ENCODE results near the gene PET117.

The PET117 gene

DNA sequence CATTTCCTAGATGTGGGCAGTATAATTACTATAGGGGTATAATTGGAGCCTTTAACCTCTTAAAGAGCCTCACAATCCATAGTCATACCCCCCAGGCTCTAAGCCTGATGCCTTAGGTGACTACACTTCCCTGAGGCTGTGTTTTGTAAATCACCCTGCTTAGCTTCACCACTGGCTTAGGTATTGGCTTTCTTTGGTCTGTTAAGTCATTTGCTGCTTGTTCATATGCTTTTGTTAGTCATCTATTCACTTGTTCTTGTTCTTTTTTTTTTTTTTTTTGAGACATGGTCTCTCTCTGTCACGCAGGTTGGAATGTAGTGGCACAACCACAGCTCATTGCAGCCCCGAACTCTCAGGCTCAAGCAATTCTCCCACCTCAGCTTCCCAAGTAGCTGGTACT is 26.7 kb downstream of the PET117 start:
- DNase-seq (ENCODE audit: low read depth), result no peak
- TF ChIP-seq, protein P1, sequence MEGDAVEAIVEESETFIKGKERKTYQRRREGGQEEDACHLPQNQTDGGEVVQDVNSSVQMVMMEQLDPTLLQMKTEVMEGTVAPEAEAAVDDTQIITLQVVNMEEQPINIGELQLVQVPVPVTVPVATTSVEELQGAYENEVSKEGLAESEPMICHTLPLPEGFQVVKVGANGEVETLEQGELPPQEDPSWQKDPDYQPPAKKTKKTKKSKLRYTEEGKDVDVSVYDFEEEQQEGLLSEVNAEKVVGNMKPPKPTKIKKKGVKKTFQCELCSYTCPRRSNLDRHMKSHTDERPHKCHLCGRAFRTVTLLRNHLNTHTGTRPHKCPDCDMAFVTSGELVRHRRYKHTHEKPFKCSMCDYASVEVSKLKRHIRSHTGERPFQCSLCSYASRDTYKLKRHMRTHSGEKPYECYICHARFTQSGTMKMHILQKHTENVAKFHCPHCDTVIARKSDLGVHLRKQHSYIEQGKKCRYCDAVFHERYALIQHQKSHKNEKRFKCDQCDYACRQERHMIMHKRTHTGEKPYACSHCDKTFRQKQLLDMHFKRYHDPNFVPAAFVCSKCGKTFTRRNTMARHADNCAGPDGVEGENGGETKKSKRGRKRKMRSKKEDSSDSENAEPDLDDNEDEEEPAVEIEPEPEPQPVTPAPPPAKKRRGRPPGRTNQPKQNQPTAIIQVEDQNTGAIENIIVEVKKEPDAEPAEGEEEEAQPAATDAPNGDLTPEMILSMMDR (IDR thresholded peaks at IDR 0.05; ENCODE audit: low read depth, low read length, missing control alignments), result no peak

DNA sequence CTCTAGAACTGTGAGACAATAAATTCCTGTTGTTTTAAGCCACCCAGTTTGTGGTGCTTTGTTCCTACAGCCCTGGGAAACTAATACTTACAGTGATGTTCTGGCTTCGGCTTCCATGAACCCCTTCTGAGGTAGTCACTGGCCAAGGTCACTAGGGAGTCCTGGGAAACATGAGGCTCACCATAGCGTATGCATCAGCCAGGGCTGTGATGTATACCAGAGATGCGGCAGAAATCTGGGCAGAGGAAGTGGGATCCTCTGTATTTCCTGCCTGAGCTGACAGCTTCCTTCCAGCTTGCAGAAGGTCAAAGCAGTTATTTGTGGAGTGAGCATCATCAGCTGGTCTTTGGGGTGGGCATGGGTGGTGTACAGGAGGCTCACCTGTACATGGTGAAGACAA is 27.9 kb downstream of the PET117 start:
- TF ChIP-seq, protein P1 (IDR thresholded peaks at IDR 0.05; ENCODE audit: low read depth, low read length, missing control alignments), result no peak
- DNase-seq (ENCODE audit: low read depth), result no peak
- no peak overlapping the region for H3K4me3 ChIP-seq (ENCODE audit: low read depth, low read length)

More for the DNA sequence above, 26.7 kb downstream of the PET117 start:
- no peak overlapping the region for H3K4me3 ChIP-seq (ENCODE audit: low read depth, low read length)

DNA sequence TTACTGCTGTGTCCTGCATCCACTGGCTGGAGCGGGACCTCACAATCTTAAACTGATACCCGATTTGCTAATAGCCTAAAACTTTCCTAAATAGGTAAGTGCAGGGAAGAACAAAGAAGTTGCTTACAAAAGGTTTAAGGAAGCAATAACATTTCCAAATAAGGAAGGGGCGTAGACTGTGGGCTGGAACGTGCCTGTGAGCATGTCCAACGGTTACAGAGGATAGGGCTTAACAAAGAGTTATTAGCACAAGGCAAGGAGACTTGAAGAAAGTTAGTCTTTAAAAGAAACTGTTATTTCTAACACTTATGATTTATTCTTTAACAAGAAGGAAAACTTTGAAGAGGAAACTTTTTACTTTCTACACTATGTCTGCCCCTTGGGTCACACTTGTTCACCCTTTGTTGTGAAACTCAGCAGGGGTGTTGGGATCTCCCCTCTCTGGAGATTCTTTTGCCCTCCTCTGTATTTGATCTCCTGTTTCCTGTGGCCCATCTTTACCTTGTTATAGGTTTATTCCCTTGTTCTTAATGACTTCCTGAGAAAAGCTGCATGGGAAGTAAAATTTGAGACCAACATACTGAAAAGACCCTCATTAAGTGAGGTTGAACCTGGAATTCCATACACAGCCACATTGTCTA is 28.7 kb downstream of the PET117 start:
- TF ChIP-seq, protein P1 (IDR thresholded peaks at IDR 0.05; ENCODE audit: low read depth, low read length, missing control alignments), result no peak
- no peak for DNase-seq (ENCODE audit: low read depth)
- no peak overlapping the region for H3K4me3 ChIP-seq (ENCODE audit: low read depth, low read length)

DNA sequence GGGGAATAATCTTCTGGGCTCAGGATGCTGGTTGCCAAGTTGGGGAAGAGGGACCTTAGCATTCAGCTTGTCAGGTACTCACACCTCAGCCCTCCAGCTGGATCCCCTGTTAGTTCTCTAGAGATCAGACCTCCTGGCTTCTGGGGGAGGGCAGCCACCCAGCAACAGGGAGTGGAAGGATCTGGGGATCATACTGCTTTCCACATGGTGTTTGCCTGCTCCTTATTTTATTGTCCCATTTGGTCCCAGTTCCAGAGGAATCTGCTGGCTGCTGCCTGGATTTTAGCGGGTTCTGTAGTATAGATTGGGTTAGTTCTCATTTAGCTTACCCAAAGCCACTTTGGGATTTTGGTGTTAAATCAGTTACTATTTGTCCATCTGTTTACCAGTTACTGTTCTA is 29.3 kb downstream of the PET117 start:
- no peak overlapping the region for H3K4me3 ChIP-seq (ENCODE audit: low read depth, low read length)
- TF ChIP-seq, protein P1 (IDR thresholded peaks at IDR 0.05; ENCODE audit: low read depth, low read length, missing control alignments), result no peak
- DNase-seq (ENCODE audit: low read depth), result no peak

DNA sequence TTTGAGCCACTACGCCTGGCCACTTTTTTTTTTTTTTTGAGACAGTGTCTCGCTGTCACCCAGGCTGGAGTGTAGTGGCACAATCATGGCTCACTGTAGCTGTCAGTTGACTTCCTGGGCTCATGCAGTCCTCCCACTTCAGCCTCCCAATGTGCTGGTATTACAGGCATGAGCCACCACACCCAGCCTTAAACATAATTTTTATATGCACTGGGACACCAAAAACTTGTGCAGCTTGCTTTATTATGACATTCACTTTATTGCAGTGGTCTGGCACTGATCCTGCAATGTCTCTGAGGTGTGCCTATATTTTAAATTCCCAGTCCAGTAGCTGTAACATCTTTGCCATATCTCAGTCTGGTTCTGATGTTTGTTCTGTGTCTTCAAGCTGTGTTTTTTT is 34.7 kb downstream of the PET117 start:
- TF ChIP-seq, protein P1 (IDR thresholded peaks at IDR 0.05; ENCODE audit: low read depth, low read length, missing control alignments), result no peak
- no peak for DNase-seq (ENCODE audit: low read depth)
- H3K4me3 ChIP-seq (ENCODE audit: low read depth, low read length), result no peak overlapping the region

DNA sequence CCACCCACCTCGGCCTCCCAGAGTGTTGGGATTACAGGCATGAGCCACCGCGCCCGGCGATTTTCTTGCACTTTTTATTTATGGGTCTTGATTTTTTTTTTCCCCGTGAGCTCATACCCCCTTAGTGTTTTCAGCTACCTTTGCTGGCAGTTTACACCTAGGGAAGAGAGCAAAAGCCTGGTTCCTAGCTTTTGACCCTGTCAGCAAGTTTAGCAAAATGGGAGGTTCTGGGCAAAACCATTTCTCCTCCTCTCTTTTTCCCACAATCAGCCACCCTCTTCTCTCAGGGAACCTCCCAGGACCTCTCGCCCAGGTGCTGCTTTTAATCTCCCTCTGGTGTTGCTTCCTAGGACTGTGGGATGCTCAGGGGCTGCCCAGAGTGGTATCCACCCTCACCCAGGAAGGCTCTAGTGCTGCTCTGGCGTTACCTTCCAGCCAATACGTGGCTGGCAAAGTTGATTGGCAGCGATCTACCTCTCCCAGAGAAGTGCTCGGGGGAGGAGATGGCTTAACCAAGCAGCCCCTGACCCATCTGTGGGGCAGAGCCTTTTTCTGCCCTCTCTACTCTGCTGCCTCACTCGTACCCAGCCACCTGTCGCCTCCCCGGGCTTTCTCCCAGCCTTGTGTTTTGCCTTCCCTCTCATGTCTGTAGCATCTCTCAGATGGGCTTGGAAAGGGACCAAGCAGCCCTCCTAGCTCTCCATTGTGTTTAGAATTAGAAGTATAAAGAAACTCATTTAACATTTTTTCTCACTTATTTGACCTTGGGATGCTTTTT is 37.4 kb downstream of the PET117 start:
- TF ChIP-seq, protein P1 (IDR thresholded peaks at IDR 0.05; ENCODE audit: low read depth, low read length, missing control alignments), result no peak
- DNase-seq (ENCODE audit: low read depth), result no peak
- H3K4me3 ChIP-seq (ENCODE audit: low read depth, low read length), result no peak overlapping the region

Measured in GM12864 (cell line).